Pancreas (tissue), 10 donors: Measurements from ENCODE around the gene ARIH2. TPM values are rescaled to one million over a fixed set of nuclear protein-coding genes. Genes with fewer than 3 reads are reported as not detected.

Source experiments
- ATAC-seq, 4 donors: fragments of 200-7000 bp; cut with Tn5 transposase; one replicate each; pipeline versions ENCODE4 v1.8.0 to v1.9.1; 2020; ENCODE audit warnings: mild to moderate bottlenecking in 4 of 4, moderate library complexity in 4 of 4
- DNase-seq, 6 donors: peaks; one replicate each; pipeline ENCODE4 v3.0.0-alpha.2; 2020
- FAIRE-seq: peaks from 2 replicates; lab custom pipeline; 2012; peaks lifted over from hg19 to GRCh38; lab: Jason Lieb, UNC
- H3K27ac ChIP-seq, 4 donors: fragments of 200-600 bp; sonication (generic); 1 replicate in 3 of 4; 2 replicates in 1 of 4; pipeline versions ENCODE4 v1.5.0 to v1.8.0; 2020
- H3K27me3 ChIP-seq, 4 donors: fragments of 200-600 bp; one replicate each; pipeline ENCODE4 v1.8.0; 2021
- H3K36me3 ChIP-seq, 3 donors: fragments of 200-600 bp; sonication (generic) in 1 of 3; one replicate each; pipeline versions ENCODE4 v1.5.0 to v1.8.0; 2020 to 2021
- H3K4me1 ChIP-seq, 3 donors: fragments of 200-600 bp; one replicate each; pipeline ENCODE4 v1.8.0; 2021
- H3K4me3 ChIP-seq, 4 donors: fragments of 200-600 bp; sonication (generic) in 2 of 4; one replicate each; pipeline versions ENCODE4 v1.5.0 to v1.8.0; 2020 to 2021
- H3K9me3 ChIP-seq, 4 donors: fragments of 200-600 bp; one replicate each; pipeline ENCODE4 v1.8.0; 2021
- CTCF ChIP-seq, 4 donors: fragments of 200-600 bp; sonication (generic) in 3 of 4; IDR thresholded peaks; one replicate each; pipeline versions ENCODE4 v1.5.0 to v1.8.0; 2021; ENCODE audit warnings: antibody characterized with exemption in 4 of 4
- WGBS, 2 donors: extraction: QIAGEN DNeasy Blood & Tissue Kit; methylation state at CpG; one replicate each; pipeline ENCODE4 v1.1.7; 2013; 5-methylcytosine and 5-hydroxymethylcytosine counted together
- intact Hi-C, 3 donors: fragments of 100-400 bp; cut with DNase I; formaldehyde crosslinking; loops; one replicate each; pipeline versions ENCODE4 v1.11.1 to v1.14.2; 2022
- polyA plus RNA-seq, 2 donors: library from polyadenylated mRNA; stranded (reverse); fragments of 200-250 nt; gene quantifications; one replicate each; pipeline ENCODE4 v1.2.3, GENCODE V29; 2013
- total RNA-seq, 6 donors: library from RNA; stranded (reverse); fragmentation: NEBNext Ultra II Directional in 4 of 6; extraction: Animal tissue kit (Norgen Biotek cat#: 25700) in 4 of 6; gene quantifications; one replicate each; pipeline versions ENCODE4 v1.2.1 to v1.2.4, GENCODE V29; 2021 to 2023
- donor health status: healthy with polysubstance abuse.
- donor health status: DM: no; HTN: no; CAD: no; lungs with moderate emphysema.
- donor health status: DM: no; HTN: no; CAD: no.
- donor health status: control.
- donor health status: control.
- donor health status: Bipolar disorder and iron deficiency.
- donor health status: DM: yes; HTN: yes; CAD: no.
- donor health status: DM: no; HTN: no; CAD: no.
- donor health status: DM: no; HTN: no; CAD: no.
- donor health status: DM: yes; HTN: yes; CAD: no.

The ARIH2 gene
- total and polyA plus RNA-seq, 8 donors, result 33.3 to 53.6 (median 41.6) TPM

GRCh38 chr3:48985831-48986376 lies 67.3 kb downstream of the ARIH2 start:
- no peak for TF ChIP-seq CTCF (IDR thresholded peaks at IDR 0.05)

GRCh38 chr3:48989126-48989795 lies 70.6 kb downstream of the ARIH2 start:
- 4 to 6% methylated on average over 21 of the region's 21 CpGs for WGBS, 2 donors
- DNase-seq, result peak in 1 of 6 donors; percentile 74

More at GRCh38 chr3:48985831-48986376, 67.3 kb downstream of the ARIH2 start:
- Histone ChIP-seq H3K4me3 (no peak overlapping the region), H3K27ac (no peak overlapping the region), H3K9me3 (no peaks in the 10 kb centered on the region), H3K27me3 (no peaks in the 10 kb centered on the region), H3K4me1 (peaks cover 5 to 7% (median 6%) of the 10 kb centered on the region in 3 donors), H3K36me3 (peaks cover 0 to 26% (median 9%) of the 10 kb centered on the region in 3 donors)
- no peak for ATAC-seq
- intact Hi-C loops, result loop anchor here in 1 of 3 donors (10.0 kb wide), 1 partner anchor 459 kb away; no protein-coding TSS in a partner anchor
- WGBS, 2 donors, result 85 to 92% methylated on average over 7 of the region's 7 CpGs
- DNase-seq, result peak in 1 of 6 donors; percentile 18
- FAIRE-seq, result no peak

GRCh38 chr3:48989796-48990635 lies 71.4 kb downstream of the ARIH2 start, which contains the start of gene P4HTM:
P4HTM (plus strand) TSS chr3:48990241; CDS start chr3:48990257, 16 bp downstream.
- FAIRE-seq (no peak), ATAC-seq (peak; percentile 84 to 90 (median 85)), DNase-seq (peak; percentile 55 to 86 (median 76))
- Histone ChIP-seq H3K4me3 (peak within 1 kb of the TSS; percentile 94 to 99 (median 97)), H3K27ac (peak within 1 kb of the TSS; percentile 78 to 89 (median 82)), H3K36me3 (peaks cover 0 to 5% (median 0%) of the 10 kb centered on the region in 3 donors), H3K9me3 (no peaks in the 10 kb centered on the region), H3K4me1 (peaks cover 6 to 16% (median 14%) of the 10 kb centered on the region in 3 donors), H3K27me3 (no peaks in the 10 kb centered on the region)
- WGBS, 2 donors, result 0 to 1% methylated on average over 72 to 91 of the region's 91 CpGs
- TF ChIP-seq CTCF (IDR thresholded peaks at IDR 0.05), result peak in 1 of 4 donors; percentile 7
- intact Hi-C loops, result loop anchor here in 1 of 3 donors (10.0 kb wide), 1 partner anchor 455 kb away; no protein-coding TSS in a partner anchor

More at GRCh38 chr3:48989126-48989795, 70.6 kb downstream of the ARIH2 start:
- ATAC-seq (no peak), FAIRE-seq (no peak)
- TF ChIP-seq CTCF (IDR thresholded peaks at IDR 0.05), result no peak
- peak overlapping the region; percentile 78 to 89 (median 82) for H3K27ac ChIP-seq
- intact Hi-C loops, result loop anchor here in 1 of 3 donors (10.0 kb wide), 1 partner anchor 456 kb away; no protein-coding TSS in a partner anchor
- peak overlapping the region; percentile 94 to 99 (median 97) for H3K4me3 ChIP-seq
- peaks cover 6 to 16% (median 14%) of the 10 kb centered on the region in 3 donors for H3K4me1 ChIP-seq
- no peaks in the 10 kb centered on the region for H3K27me3 ChIP-seq
- H3K9me3 ChIP-seq, result no peaks in the 10 kb centered on the region
- peaks cover 0 to 5% (median 0%) of the 10 kb centered on the region in 3 donors for H3K36me3 ChIP-seq

GRCh38 chr3:48990636-48991469 lies 72.2 kb downstream of the ARIH2 start:
- intact Hi-C loops, result no loop called here
- 2 to 3% methylated on average over 28 to 40 of the region's 40 CpGs for WGBS, 2 donors
- ATAC-seq (peak; percentile 36 to 50 (median 44)), FAIRE-seq (no peak), DNase-seq (peak in 2 of 6 donors; percentile 43 to 65)
- H3K4me3 ChIP-seq, result peak overlapping the region; percentile 94 to 99 (median 97)
- H3K27me3 ChIP-seq, result no peaks in the 10 kb centered on the region
- TF ChIP-seq CTCF (IDR thresholded peaks at IDR 0.05), result no peak
- H3K4me1 ChIP-seq, result peaks cover 6 to 16% (median 14%) of the 10 kb centered on the region in 3 donors
- no peaks in the 10 kb centered on the region for H3K9me3 ChIP-seq
- H3K27ac ChIP-seq, result peak overlapping the region; percentile 78 to 89 (median 82)
- H3K36me3 ChIP-seq, result peaks cover 0 to 5% (median 0%) of the 10 kb centered on the region in 3 donors
